HepG2 (cell line): ENCODE results near the gene ZSWIM7. TPM values are rescaled to one million over a fixed set of nuclear protein-coding genes. Genes with fewer than 3 reads are reported as not detected.

ENCODE experiments used
- HNRNPK ChIP-seq: fragments of 200-400 bp; formaldehyde crosslinking; IDR thresholded peaks from 2 replicates; pipeline ENCODE4 v1.6.1; 2018; ENCODE audit warnings: low read length, low read depth, moderate library complexity, mild to moderate bottlenecking; ENCODE audit not compliant: poor library complexity, severe bottlenecking
- SNAPC4 ChIP-seq: sonication (generic); formaldehyde crosslinking; IDR thresholded peaks from 2 replicates; pipeline ENCODE4 v1.4.0; 2020; ENCODE audit warnings: mild to moderate bottlenecking, missing genetic modification reagents
- ZBTB33 ChIP-seq: sonication (generic); formaldehyde crosslinking; IDR thresholded peaks from 2 replicates; pipeline ENCODE4 v1.4.0; 2020; ENCODE audit warnings: missing genetic modification reagents
- ZBTB39 ChIP-seq: sonication (generic); formaldehyde crosslinking; IDR thresholded peaks from 2 replicates; pipeline ENCODE4 v1.5.0; 2020; ENCODE audit warnings: missing genetic modification reagents
- ZFP36L2 ChIP-seq: sonication (generic); formaldehyde crosslinking; IDR thresholded peaks from 2 replicates; pipeline ENCODE4 v1.4.0; 2020; ENCODE audit warnings: missing genetic modification reagents
- ZNF318 ChIP-seq: sonication (generic); formaldehyde crosslinking; IDR thresholded peaks from 2 replicates; pipeline ENCODE4 v1.4.0; 2020; ENCODE audit warnings: mild to moderate bottlenecking, missing genetic modification reagents
- ZNF670 ChIP-seq: sonication (generic); formaldehyde crosslinking; IDR thresholded peaks from 2 replicates; pipeline ENCODE4 v1.8.0; 2022; ENCODE audit warnings: mild to moderate bottlenecking, missing genetic modification reagents, borderline replicate concordance
- ZNF749 ChIP-seq: sonication (generic); formaldehyde crosslinking; IDR thresholded peaks from 2 replicates; pipeline ENCODE4 v1.8.0; 2022; ENCODE audit warnings: mild to moderate bottlenecking, missing genetic modification reagents, moderate library complexity, borderline replicate concordance
- ZSCAN20 ChIP-seq: sonication (generic); formaldehyde crosslinking; IDR thresholded peaks from 2 replicates; pipeline ENCODE4 v1.4.0; 2020; ENCODE audit warnings: missing genetic modification reagents, mild to moderate bottlenecking, borderline replicate concordance
- polyA plus RNA-seq, 8 experiments: library from polyadenylated mRNA; depleted of rRNA in 3 of 8; stranded (reverse) in 7 of 8; unstranded in 1 of 8; fragments of >200 nt; fragmentation: Illumina TruSeq in 4 of 8; extraction: Trizol in 4 of 8; gene quantifications; 2 replicates each; pipeline versions ENCODE4 v1.2.1 to v1.2.3, GENCODE V29; 2011 to 2016; ENCODE audit warnings: low read depth in 4 of 8, missing spikeins in 1 of 8, mixed read lengths in 1 of 8; ENCODE audit not compliant: insufficient read depth in 1 of 8
- total RNA-seq, 5 experiments: library from RNA; depleted of rRNA; stranded (reverse); fragments of >200 nt; fragmentation: Illumina TruSeq; extraction: Trizol; gene quantifications; 2 replicates each; pipeline ENCODE4 v1.2.3, GENCODE V29; 2016; ENCODE audit warnings: low read depth in 1 of 5

Gene ZSWIM7
- total and polyA plus RNA-seq, 2 of the 13 experiments (the other 11 are each of a cell fraction or from before 2014, with no cell fraction given) = 13.1 to 28.1 TPM

GRCh38 chr17:15999141-15999973, at the start of gene ZSWIM7, which contains the start of gene TTC19 (continued):
- 0 out of 2 replicates have a peak, but pooled peaks have one; percentile 27 for TF ChIP-seq ZBTB39
- peak; percentile 77; the same call in 1 of the 2 replicates for TF ChIP-seq ZNF749 (CRISPR knock-in tag)
- TF ChIP-seq ZNF318 (CRISPR knock-in tag) = no peak
- TF ChIP-seq HNRNPK = peak; percentile 93
- TF ChIP-seq ZBTB33 = no peak
- TF ChIP-seq ZNF670 (CRISPR knock-in tag) = 0 out of 2 replicates have a peak, but pooled peaks have one; percentile 38
- 0 out of 2 replicates have a peak, but pooled peaks have one; percentile 23 for TF ChIP-seq ZSCAN20 (CRISPR knock-in tag)
- TF ChIP-seq SNAPC4 (CRISPR knock-in tag) = no peak; the same call in 1 of the 2 replicates
- TF ChIP-seq ZFP36L2 = peak; percentile 96
